ENCODE results near the gene PRCD.
"Not testable (repeated sequence)": the region's sequence is repeated elsewhere in the genome, so short reads cannot be mapped to it uniquely, and the experiment has no call there.

PRCD gene

DNA sequence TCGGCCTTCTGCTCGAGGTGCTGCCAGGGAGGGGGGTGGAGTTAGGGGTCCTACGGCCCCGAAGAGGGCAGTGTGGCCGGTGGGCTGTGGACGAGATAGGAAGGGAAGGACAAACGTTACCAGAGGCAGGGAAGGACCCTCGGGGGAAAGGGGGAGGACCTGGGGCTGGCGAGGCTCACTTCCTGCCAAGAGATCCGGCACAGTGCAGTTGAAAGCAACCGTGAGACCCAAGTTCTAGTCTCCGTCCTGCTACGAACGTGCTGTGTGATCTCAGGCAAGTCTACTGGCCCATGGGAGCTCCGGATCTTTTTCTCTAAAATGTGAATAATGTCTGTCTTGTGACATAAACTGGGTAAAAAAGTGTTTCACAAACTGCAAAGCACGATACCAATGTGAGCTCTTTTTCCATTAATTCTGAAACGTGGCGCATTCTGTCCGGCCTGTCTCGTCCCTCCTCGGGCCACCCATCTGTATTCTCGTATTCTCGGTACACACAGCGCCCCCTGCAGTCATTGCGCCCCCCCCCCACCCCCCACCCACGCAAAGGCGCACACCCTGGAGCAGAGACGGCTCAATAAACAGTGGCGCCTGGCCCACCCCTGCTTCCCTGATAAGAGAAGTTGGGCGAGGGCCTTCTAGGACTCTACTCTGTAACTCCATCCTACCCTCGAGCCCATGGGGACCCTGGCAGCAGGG, 11.2 kb upstream of the PRCD start:
- no peak for DNase-seq

DNA sequence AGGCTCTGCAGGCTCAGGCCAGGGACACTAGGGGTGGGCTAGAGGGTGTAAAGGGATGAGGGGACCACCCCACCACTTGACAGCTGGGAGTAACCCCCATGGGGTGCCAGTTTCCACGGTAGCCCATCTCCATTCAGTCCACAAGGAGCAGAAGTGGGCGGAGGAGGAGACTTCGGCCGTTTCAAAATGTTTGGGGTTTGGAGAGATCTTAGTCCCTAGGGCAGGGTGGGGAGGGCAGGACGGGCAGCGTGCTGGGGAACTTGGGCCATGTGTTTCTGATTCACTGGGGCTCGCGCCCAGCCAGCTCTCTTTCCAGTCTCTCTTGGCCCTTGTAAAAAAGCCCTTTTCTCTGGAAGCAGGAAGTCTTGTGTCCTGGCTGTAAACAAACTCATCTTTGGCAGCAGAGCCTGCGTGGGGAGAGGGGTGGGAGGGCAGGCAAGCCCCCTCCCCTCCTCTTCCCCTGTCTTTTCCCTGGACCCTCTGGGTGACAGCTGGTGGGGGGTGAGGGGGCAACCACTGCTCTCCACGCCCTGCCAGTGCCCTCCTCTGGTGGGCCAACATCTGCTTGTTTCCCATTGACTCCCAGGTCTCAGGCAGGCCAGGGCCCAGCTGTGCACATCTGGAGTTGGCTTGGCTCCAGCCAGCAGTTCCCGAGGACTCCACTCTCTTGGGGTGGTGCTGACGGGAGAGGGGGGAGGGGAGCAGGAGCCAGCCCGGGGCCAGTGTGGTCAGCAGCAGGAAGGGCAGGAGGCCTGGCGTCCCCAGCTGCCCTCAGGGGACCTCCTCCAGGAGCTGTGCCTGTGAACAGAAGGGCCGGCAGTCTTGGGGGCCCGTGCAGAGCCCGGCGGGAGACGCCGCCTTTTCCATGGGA, 10.4 kb upstream of the PRCD start:
- no peak for DNase-seq

DNA sequence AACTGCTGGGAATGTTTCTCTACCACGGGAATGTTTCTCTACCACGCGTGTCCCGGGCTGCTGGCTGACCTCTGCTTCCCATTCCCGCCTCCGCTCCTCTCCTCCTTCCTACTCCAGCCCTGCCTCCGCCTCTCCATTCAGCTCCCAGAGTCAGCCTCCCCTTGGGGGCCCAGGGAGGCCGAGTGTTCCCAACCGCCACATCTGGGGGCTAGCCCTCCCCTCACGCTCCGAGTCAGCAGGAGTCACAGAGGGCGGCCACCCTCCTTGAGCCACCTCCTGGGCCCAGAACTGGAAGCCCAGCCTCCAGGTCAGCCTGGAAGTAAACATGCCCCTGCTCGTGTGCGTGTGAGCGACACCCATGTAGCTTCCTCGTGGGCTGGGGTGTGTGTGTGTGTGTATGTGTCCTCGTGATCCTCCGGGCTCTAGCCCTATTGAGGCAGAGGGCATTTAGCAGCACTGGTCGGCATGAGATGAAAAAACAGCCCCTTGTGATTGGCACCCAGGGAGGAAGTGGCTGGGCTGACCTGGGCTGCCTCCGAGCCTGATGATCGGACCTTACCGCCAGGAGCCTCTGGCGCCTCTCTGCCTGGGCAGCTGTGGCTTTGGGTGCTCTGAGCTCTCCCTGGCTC, 9.6 kb upstream of the PRCD start:
- DNase-seq, result no peak

- DNase-seq, result no peak
Observed at GRCh38 chr17:76530811-76531485, 8.9 kb upstream of the PRCD start.

DNA sequence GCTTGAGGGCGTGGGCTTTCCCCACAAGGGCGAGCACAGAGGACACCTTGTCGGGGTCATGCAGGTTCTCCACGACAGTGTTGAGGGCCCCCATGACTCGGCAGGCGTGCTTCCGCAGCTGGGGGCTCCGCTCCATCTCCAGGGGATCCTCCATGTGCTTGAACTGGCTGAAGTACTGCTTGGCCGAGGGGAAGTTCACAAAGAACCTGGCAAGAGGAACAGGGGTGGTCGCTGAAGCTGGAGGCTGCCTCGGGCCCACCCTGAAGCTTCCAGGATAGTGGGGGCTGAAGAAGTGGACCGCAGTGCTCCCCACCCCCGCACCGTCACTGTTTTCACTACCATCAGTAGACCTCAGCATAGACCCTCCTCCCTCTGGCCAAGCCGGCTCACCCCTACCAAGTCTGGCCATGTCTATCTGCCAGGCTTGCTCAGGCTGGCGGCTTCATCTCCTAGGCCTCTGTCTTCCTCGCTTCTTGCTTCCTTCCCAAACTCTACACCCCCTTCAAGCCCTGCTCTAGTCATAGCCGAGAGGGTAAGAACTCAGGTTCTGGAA, 8.3 kb upstream of the PRCD start:
- DNase-seq, result no peak

DNA sequence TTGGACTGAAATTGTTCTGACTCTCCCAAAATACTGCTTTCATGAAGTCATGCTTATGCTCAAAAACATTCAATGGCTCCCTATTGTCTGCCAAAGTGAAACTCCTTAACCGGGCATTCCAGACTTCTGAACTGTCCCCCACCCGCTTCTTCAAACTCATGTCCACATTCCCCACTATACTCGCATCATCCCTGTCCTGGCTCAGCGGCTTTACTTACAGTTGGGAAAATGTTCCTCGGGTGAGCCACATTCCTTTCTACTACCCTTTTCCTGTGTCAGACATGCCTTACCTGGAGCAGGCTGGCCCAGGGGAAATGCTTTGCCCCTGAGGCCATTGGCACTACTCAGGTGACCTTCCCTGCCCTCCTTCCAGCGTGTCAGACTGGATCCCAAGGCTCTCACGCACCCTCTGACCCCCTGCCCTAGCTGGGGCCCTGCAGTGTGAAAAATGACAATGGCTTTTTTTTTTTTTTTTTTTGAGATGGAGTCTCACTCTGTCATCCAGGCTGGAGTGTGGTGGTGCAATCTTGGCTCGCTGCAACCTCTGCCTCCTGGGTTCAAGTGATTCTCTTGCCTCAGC, 7.7 kb upstream of the PRCD start:
- DNase-seq, result no peak

GRCh38 chr17:76533640-76534359, 6.0 kb upstream of the PRCD start:
- DNase-seq, result not testable (repeated sequence)

DNA sequence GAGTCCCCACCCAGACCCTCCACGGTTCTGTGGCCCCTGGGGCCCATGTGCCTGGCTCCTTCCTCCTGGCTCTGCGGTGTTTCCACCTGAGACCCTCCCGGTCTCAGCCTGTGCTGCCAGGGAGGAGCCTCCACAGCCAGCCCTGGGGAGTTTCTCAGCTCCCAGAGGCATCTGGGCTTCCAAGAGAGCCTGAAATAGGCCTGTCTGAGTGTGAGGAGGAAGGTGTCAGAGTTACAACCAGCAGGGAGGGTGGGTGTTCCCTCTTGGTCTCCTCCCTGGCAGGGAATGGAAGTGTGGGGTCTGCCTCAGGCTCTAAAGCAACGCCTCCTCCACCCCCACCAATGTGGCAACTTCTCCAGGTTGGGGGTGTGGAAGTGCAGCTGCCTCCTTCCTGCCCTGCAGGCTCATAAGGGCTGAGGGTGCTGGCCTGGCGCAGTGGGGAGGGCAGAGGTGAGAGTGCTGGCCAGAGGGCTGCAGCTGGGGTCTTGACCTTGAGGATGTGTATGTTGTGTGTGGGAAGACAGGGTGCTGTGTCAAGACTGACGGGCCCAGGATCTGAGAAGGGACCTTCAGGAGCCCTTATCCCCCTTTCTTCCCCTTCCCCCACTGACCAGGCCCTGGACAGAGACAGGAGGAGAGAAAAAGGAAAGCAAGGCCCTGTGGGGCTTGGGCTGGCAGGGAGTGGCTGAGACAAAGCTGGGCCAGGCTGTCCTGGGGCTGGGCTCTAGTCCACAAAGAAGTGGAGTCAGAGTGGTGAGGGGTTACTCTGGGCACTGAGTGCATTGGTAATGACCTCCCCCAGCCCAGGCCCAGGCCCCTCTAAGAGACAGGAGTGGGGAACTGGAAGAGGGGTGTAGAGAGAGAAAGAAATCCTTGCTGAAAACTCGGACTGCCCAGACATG, 4.8 kb upstream of the PRCD start:
- DNase-seq, result no peak

GRCh38 chr17:76535788-76536510, 3.9 kb upstream of the PRCD start:
- no peak for DNase-seq

- DNase-seq, result no peak
Observed at GRCh38 chr17:76536511-76537287, 3.1 kb upstream of the PRCD start.

DNA sequence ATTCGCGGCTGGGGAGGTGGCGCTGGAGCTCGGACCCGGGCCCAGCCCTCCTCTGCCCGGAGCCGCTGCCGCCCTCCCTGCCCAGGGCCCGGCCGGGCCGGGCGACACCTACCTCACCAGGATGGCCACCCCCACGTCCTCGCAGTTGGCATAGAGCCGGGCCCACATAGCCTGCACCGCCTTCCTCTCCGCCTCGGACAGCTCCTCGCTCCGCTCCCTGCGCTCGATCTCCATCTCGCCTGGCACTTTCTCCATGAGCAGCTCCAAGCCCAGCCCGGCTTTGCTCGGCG, 2.6 kb upstream of the PRCD start:
- no peak for DNase-seq

DNA sequence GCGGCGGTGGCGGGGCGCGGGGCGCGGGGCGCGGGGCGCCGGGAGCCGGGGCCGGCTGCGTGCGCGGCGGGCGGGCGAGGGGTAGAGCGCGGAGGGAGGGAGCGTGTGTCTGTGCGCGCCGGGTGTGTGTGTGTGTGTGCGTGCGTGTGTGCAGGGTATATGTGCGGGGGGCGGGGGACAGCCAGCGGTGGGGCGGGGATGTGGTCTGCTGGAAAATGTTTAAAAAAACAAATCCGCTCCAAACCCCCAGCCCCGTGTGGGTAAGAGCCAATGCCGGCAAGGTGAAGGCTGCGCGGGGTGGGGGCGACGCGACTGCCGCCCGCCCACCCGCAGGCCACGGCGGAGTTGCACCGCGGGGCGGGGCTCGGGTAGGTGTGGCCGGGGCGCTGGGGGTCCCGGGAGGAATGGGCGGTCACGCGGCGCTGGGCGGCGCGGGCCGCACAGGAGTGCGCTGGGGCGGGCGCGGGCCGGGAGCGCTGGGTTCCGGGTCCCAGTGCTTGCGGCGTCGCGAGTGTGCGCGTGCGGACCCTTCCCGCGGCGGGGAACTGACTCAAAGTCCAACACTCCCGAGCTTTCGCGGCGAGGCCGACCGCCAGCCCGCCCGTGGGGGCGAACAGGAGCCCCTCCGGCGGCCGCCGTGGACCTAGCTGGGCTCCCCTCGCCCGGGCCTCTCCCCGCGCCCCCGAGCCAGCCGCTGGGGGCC, 2.1 kb upstream of the PRCD start, which contains the start of gene CYGB:
Gene CYGB (minus strand): TSS at position 132 of the 703 bp plus-strand sequence. CDS start 167 bp downstream, outside the sequence.
- DNase-seq, result no peak

GRCh38 chr17:76538281-76538931, 1.4 kb upstream of the PRCD start:
- no peak for DNase-seq

- no peak for DNase-seq
Observed at GRCh38 chr17:76538941-76539570, 788 bp upstream of the PRCD start.

DNA sequence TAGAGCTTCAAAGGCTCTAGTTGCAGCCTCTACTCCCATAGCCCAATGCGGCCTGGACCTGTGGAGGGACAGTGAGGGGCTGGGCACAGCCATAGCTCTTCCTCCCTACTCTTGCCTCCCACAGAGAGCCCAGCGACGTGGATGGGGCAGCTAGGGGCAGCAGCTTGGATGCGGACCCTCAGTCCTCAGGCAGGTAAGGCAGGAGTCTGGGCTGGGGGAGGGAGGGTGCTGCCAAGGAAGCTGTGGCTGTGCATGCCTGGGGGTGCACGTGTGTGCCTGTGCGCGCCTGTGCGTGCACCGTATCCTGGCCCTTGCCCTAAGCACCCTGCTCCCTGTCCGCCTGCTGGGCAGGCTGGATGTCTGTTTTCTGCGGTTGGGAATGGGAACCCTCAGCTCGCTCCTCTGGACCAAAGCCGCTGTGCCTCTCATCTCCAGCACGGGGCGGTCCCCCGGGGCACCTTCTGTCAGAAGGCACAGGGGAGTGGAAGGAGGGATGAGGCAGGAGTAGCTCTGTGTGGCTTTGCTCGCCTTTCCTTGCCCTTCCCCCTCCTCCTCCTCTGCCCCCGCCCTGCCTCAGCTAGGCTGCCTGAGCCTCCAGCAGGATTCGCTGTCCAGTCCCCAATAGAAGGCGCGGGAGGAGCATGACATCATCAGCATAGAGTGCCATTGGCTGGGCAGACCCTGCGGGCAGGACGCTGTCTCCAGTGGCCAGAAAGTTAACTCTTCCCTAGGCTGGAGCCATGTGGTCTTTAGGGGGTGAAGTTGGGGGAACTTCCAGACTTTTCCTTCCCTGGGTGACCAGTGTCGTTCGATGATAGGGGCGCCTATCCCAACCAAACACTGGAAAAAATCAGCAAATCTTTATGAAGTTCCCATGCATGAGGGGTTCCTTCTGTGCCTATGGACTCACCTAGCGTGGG, 797 bp downstream of the PRCD start:
- no peak for DNase-seq

DNA sequence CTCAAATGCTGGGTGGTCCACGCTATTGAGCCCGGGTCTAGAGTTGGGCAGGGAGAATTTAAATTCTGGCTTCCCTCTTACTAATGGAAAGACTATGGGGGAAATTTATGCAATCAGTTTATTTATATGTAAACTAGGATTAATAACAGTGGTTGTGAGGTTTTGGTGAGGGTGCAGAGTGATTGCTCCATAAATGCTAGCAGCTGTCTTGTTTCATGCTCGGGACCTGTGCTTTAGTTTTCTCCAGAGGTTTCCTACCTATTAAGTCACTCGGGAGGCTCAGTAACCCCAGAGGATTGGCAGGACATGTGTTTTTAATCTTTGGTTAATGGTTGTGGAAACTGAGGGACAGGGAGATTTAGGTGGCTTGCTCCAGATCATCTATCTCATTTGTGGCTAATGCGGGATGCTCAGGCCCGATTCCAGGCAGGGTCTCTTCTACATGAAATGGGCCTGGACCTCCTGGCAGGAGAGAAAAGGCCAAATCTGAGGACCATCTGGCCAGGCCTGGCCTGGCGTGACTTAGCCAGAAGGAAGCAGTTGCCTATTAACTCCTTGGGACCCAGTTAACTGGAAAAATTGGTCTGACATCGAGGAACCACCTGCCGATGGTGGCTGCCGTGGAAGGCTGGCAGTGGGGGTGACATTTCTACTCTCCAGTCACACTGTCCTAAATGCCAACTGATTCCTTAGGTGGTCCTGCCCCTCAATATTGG, 2.1 kb downstream of the PRCD start:
- DNase-seq, result no peak
